GM12878 (cell line): ENCODE results near the gene PPL. TPM values are rescaled to one million over a fixed set of nuclear protein-coding genes. Genes with fewer than 3 reads are reported as not detected.

ENCODE experiments used
- ATAC-seq: fragments of 200-7000 bp; cut with Tn5 transposase; 3 replicates; pipeline ENCODE4 v1.9.1; 2020; ENCODE audit warnings: mild to moderate bottlenecking, moderate library complexity
- BruUV-seq: library from RNA; stranded (reverse); fragments of 400-500 nt; replicated peaks from 2 replicates; lab custom pipeline; 2021; lab: Mats Ljungman, UMichigan
- CTCF ChIA-PET: fragments of 300-600 bp; sonication (Branson Sonifier 250); formaldehyde crosslinking; extraction: SDS; loops from one replicate; lab custom pipeline; 2021; ENCODE audit warnings: inconsistent platforms; lab: Yijun Ruan, JAX
- POLR2A ChIA-PET: fragments of 350-600 bp; formaldehyde crosslinking; extraction: SDS; loops from one replicate; lab custom pipeline; 2021; ENCODE audit warnings: inconsistent platforms; lab: Charles Lee
- RAD21 ChIA-PET: fragments of 300-600 bp; sonication (Branson Sonifier 250); formaldehyde crosslinking; loops from one replicate; lab custom pipeline; 2023; ENCODE audit warnings: antibody characterized with exemption; ENCODE audit not compliant: unreplicated experiment; lab: Charles Lee
- SMC1A ChIA-PET: fragments of 300-600 bp; sonication (Branson Sonifier 250); formaldehyde crosslinking; loops from one replicate; lab custom pipeline; 2023; ENCODE audit not compliant: unreplicated experiment, uncharacterized antibody; lab: Charles Lee
- DNase-seq: peaks from one replicate; pipeline ENCODE4 v3.0.0-alpha.2; 2011; ENCODE audit warnings: low read depth, low spot score
- FAIRE-seq: peaks from 3 replicates; lab custom pipeline; 2011; peaks lifted over from hg19 to GRCh38; lab: Jason Lieb, UNC
- H2AFZ ChIP-seq: 2 replicates; pipeline ENCODE4 v1.6.0; 2011; ENCODE audit warnings: low read depth, low read length, control low read depth; ENCODE audit not compliant: control insufficient read depth
- H3K27ac ChIP-seq: 2 replicates; pipeline ENCODE4 v1.5.1; 2011; ENCODE audit warnings: control low read depth; ENCODE audit not compliant: control insufficient read depth, insufficient read depth
- H3K27me3 ChIP-seq, 2 experiments: replicated peaks in 1 of 2; 2 replicates each; pipeline versions ENCODE4 v1.6.0 to v1.6.1; 2011; ENCODE audit warnings: low read length in 1 of 2; ENCODE audit not compliant: control insufficient read depth in 2 of 2, insufficient read depth in 2 of 2
- H3K36me3 ChIP-seq, 2 experiments: 2 replicates each; pipeline ENCODE4 v1.5.1; 2011; ENCODE audit warnings: low read length in 1 of 2; ENCODE audit not compliant: control insufficient read depth in 2 of 2, insufficient read depth in 2 of 2
- H3K4me1 ChIP-seq: 2 replicates; pipeline ENCODE4 v1.6.1; 2011; ENCODE audit warnings: mild to moderate bottlenecking, low read length, moderate library complexity, mixed read lengths; ENCODE audit not compliant: control insufficient read depth, insufficient read depth
- H3K4me2 ChIP-seq: 2 replicates; pipeline ENCODE4 v1.6.0; 2011; ENCODE audit warnings: control low read depth; ENCODE audit not compliant: control insufficient read depth, insufficient read depth
- H3K4me3 ChIP-seq: fragments of 200-600 bp; sonication (generic); 2 replicates; pipeline ENCODE4 v1.5.1; 2016
- H3K79me2 ChIP-seq: 2 replicates; pipeline ENCODE4 v1.6.0; 2011; ENCODE audit warnings: low read length; ENCODE audit not compliant: control insufficient read depth, insufficient read depth
- H3K9ac ChIP-seq: 2 replicates; pipeline ENCODE4 v1.8.0; 2011; ENCODE audit warnings: low read length, control low read depth, mixed read lengths; ENCODE audit not compliant: control insufficient read depth, insufficient read depth
- H3K9me3 ChIP-seq: replicated peaks from 3 replicates; pipeline ENCODE4 v1.5.1; 2011; ENCODE audit warnings: mild to moderate bottlenecking, low read length; ENCODE audit not compliant: control insufficient read depth, insufficient read depth
- H4K20me1 ChIP-seq: 2 replicates; pipeline ENCODE4 v1.6.0; 2011; ENCODE audit not compliant: control insufficient read depth, insufficient read depth
- ATF7 ChIP-seq: fragments of 450-650 bp; IDR thresholded peaks from 2 replicates; pipeline ENCODE4 v1.6.1; 2016; ENCODE audit warnings: low read depth, mild to moderate bottlenecking
- BRCA1 ChIP-seq: IDR thresholded peaks from 2 replicates; pipeline ENCODE4 v1.6.1; 2011; ENCODE audit warnings: low read depth, low read length, improper control_type of control experiment
- KDM1A ChIP-seq: fragments of 200-600 bp; sonication (generic); IDR thresholded peaks from 2 replicates; pipeline ENCODE4 v1.6.1; 2016; ENCODE audit warnings: borderline replicate concordance
- SIN3A ChIP-seq: IDR thresholded peaks from 2 replicates; pipeline ENCODE4 v1.6.1; 2012; ENCODE audit warnings: low read depth, low read length, improper control_type of control experiment
- SREBF1 ChIP-seq: IDR thresholded peaks from 2 replicates; pipeline ENCODE4 v1.6.1; 2012; ENCODE audit warnings: mild to moderate bottlenecking, low read length
- TAF1 ChIP-seq: IDR thresholded peaks from 2 replicates; pipeline ENCODE4 v1.6.1; 2011; ENCODE audit warnings: mild to moderate bottlenecking, low read depth, low read length, borderline replicate concordance
- TCF3 ChIP-seq: IDR thresholded peaks from 2 replicates; pipeline ENCODE4 v1.6.1; 2012; ENCODE audit warnings: low read depth, mild to moderate bottlenecking, low read length, borderline replicate concordance; ENCODE audit not compliant: insufficient read depth
- WGBS: methylation state at CpG from one replicate; pipeline ENCODE4 v1.1.6; 2016; ENCODE audit warnings: low lambda C conversion rate; ENCODE audit not compliant: insufficient replicate concordance, insufficient coverage; ENCODE audit errors: missing lambda C conversion rate; 5-methylcytosine and 5-hydroxymethylcytosine counted together
- in situ Hi-C: fragments of 300-500 bp; cut with MboI; formaldehyde crosslinking; loops from 9 replicates; pipeline ENCODE4 v1.14.3; 2018; ENCODE audit warnings: mixed read lengths
- intact Hi-C: fragments of 100-400 bp; cut with micrococcal nuclease; formaldehyde crosslinking; loops from one replicate; pipeline ENCODE4 v1.14.2; 2022; ENCODE audit not compliant: unreplicated experiment
- polyA plus RNA-seq, 11 experiments: library from polyadenylated mRNA; depleted of rRNA in 4 of 11; unstranded in 6 of 11; stranded (reverse) in 5 of 11; fragments of >200 nt; fragmentation: Nextera tagmentation in 4 of 11; fragmentation: Illumina TruSeq in 1 of 11; extraction: Ambion mirVana in 4 of 11; extraction: Trizol in 1 of 11; gene quantifications; 1 replicate in 1 of 11; 2 replicates in 10 of 11; pipeline versions ENCODE4 v1.2.1 to v1.2.3, GENCODE V29; 2011 to 2016; ENCODE audit warnings: inconsistent platforms in 2 of 11, missing spikeins in 2 of 11, low read depth in 1 of 11
- total RNA-seq, 4 experiments: library from RNA; depleted of rRNA in 3 of 4; stranded (reverse); fragments of >200 nt in 3 of 4; fragmentation: Illumina TruSeq in 1 of 4; extraction: Trizol in 1 of 4; gene quantifications; 2 replicates each; pipeline versions ENCODE4 v1.2.1 to v1.2.3, GENCODE V29; 2013 to 2021
- TF ChIP-seq, protein P1 (sequence below): fragments of 450-650 bp; IDR thresholded peaks from 2 replicates; pipeline ENCODE4 v1.6.1; 2017; ENCODE audit warnings: mild to moderate bottlenecking, moderate library complexity
- TF ChIP-seq, protein P2 (sequence below): IDR thresholded peaks from 2 replicates; pipeline ENCODE4 v1.6.1; 2011; ENCODE audit warnings: borderline replicate concordance, low read depth, mild to moderate bottlenecking, moderate library complexity, mixed read lengths, low read length; ENCODE audit not compliant: insufficient read depth; ENCODE audit errors: extremely low read length
- TF ChIP-seq, protein P3 (sequence below): IDR thresholded peaks from 2 replicates; pipeline ENCODE4 v1.6.1; 2012; ENCODE audit warnings: low read depth, low read length, improper control_type of control experiment
- TF ChIP-seq, protein P4 (sequence below): fragments of 450-650 bp; IDR thresholded peaks from 2 replicates; pipeline ENCODE4 v1.6.1; 2014; ENCODE audit warnings: mild to moderate bottlenecking
- TF ChIP-seq, protein P5 (sequence below): fragments of 450-650 bp; IDR thresholded peaks from 2 replicates; pipeline ENCODE4 v1.6.1; 2017; ENCODE audit warnings: low read depth, mild to moderate bottlenecking, moderate library complexity
- TF ChIP-seq, protein P6 (sequence below): IDR thresholded peaks from 2 replicates; pipeline ENCODE4 v1.6.1; 2011; ENCODE audit warnings: borderline replicate concordance, low read depth, mild to moderate bottlenecking, moderate library complexity, low read length; ENCODE audit not compliant: insufficient read depth, poor library complexity, severe bottlenecking

Gene PPL
- total and polyA plus RNA-seq, 10 of the 15 experiments (the other 5 are each of a cell fraction or from before 2014, with no cell fraction given) = 0.03 to 0.47 (median 0.05) TPM; not detected in 2

DNA sequence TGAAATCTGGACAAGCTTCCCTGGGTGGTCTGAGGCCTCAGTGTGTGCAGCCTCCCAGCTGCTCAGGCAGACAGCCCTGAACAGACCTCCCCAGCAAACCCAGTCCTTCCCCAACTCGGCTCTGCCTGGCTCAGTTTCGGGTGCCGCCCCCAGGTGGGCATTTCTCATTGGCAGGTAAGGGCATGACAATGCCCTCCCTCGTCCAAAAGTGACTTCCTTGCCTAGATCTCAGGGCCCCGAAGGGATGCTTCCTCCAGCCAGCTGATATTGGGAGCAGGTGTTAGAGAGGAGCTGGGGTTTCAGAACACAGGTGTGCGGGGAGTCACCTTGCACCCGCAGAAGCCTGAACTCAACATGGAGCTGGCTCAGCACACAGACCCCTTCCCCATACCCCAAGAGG is 3.8 kb upstream of the PPL start (continued):
- TF ChIP-seq, protein P1, sequence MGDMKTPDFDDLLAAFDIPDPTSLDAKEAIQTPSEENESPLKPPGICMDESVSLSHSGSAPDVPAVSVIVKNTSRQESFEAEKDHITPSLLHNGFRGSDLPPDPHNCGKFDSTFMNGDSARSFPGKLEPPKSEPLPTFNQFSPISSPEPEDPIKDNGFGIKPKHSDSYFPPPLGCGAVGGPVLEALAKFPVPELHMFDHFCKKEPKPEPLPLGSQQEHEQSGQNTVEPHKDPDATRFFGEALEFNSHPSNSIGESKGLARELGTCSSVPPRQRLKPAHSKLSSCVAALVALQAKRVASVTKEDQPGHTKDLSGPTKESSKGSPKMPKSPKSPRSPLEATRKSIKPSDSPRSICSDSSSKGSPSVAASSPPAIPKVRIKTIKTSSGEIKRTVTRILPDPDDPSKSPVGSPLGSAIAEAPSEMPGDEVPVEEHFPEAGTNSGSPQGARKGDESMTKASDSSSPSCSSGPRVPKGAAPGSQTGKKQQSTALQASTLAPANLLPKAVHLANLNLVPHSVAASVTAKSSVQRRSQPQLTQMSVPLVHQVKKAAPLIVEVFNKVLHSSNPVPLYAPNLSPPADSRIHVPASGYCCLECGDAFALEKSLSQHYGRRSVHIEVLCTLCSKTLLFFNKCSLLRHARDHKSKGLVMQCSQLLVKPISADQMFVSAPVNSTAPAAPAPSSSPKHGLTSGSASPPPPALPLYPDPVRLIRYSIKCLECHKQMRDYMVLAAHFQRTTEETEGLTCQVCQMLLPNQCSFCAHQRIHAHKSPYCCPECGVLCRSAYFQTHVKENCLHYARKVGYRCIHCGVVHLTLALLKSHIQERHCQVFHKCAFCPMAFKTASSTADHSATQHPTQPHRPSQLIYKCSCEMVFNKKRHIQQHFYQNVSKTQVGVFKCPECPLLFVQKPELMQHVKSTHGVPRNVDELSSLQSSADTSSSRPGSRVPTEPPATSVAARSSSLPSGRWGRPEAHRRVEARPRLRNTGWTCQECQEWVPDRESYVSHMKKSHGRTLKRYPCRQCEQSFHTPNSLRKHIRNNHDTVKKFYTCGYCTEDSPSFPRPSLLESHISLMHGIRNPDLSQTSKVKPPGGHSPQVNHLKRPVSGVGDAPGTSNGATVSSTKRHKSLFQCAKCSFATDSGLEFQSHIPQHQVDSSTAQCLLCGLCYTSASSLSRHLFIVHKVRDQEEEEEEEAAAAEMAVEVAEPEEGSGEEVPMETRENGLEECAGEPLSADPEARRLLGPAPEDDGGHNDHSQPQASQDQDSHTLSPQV = no peak
- TF ChIP-seq, protein P2, sequence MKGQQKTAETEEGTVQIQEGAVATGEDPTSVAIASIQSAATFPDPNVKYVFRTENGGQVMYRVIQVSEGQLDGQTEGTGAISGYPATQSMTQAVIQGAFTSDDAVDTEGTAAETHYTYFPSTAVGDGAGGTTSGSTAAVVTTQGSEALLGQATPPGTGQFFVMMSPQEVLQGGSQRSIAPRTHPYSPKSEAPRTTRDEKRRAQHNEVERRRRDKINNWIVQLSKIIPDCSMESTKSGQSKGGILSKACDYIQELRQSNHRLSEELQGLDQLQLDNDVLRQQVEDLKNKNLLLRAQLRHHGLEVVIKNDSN = no peak
- TF ChIP-seq, protein P3, sequence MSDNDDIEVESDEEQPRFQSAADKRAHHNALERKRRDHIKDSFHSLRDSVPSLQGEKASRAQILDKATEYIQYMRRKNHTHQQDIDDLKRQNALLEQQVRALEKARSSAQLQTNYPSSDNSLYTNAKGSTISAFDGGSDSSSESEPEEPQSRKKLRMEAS = no peak
- no peak for TF ChIP-seq TCF3
- no peak for TF ChIP-seq SREBF1
- TF ChIP-seq BRCA1 = no peak

DNA sequence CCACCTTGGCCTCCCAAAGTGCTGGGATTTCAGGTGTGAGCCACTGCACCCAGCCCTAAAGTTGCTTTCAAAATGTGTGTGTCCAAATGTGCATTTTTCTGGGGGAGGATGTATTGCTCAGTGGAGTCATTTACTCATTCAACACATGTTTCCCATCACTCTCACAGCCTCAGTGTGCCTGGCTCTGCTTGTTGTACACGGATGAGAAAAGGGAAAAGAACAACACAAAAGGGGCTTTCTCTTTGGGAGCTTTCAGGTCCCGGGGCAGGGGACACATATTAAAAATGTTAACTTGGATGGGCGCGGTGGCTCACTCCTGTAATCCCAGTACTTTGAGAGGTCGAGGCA is 1.7 kb upstream of the PPL start:
- ATAC-seq (no peak), DNase-seq (no peak), FAIRE-seq (no peak)
- H3K9me3 ChIP-seq = no peaks in the 10 kb centered on the region
- RAD21 ChIA-PET = no interaction called here
- in situ Hi-C loops (no loop called here), intact Hi-C loops (no loop called here)
- 73% methylated on average over 5 of the region's 5 CpGs for WGBS
- CTCF ChIA-PET = no interaction called here
- SMC1A ChIA-PET = no interaction called here
- no peak overlapping the region for H3K27ac ChIP-seq
- H3K4me3 ChIP-seq = no peak overlapping the region
- no peaks in the 10 kb centered on the region; the same call in 1 of the 2 replicates for H4K20me1 ChIP-seq
- no peak overlapping the region for H3K9ac ChIP-seq
- H3K36me3 ChIP-seq = no peaks in the 10 kb centered on the region
- no peak overlapping the region for H3K4me2 ChIP-seq
- H2AFZ ChIP-seq = no peak overlapping the region
- no peaks in the 10 kb centered on the region for H3K79me2 ChIP-seq
- H3K4me1 ChIP-seq = no peaks in the 10 kb centered on the region
- H3K27me3 ChIP-seq = peaks cover 2 to 12% of the 10 kb centered on the region in 2 experiments; a peak in 3 of 4 replicates
- no TSS peak for BruUV-seq
- POLR2A ChIA-PET = no interaction called here
- TF ChIP-seq, protein P4, sequence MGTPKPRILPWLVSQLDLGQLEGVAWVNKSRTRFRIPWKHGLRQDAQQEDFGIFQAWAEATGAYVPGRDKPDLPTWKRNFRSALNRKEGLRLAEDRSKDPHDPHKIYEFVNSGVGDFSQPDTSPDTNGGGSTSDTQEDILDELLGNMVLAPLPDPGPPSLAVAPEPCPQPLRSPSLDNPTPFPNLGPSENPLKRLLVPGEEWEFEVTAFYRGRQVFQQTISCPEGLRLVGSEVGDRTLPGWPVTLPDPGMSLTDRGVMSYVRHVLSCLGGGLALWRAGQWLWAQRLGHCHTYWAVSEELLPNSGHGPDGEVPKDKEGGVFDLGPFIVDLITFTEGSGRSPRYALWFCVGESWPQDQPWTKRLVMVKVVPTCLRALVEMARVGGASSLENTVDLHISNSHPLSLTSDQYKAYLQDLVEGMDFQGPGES = no peak
- no peak for TF ChIP-seq KDM1A
- TF ChIP-seq, protein P5, sequence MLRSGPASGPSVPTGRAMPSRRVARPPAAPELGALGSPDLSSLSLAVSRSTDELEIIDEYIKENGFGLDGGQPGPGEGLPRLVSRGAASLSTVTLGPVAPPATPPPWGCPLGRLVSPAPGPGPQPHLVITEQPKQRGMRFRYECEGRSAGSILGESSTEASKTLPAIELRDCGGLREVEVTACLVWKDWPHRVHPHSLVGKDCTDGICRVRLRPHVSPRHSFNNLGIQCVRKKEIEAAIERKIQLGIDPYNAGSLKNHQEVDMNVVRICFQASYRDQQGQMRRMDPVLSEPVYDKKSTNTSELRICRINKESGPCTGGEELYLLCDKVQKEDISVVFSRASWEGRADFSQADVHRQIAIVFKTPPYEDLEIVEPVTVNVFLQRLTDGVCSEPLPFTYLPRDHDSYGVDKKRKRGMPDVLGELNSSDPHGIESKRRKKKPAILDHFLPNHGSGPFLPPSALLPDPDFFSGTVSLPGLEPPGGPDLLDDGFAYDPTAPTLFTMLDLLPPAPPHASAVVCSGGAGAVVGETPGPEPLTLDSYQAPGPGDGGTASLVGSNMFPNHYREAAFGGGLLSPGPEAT = no peak
- TF ChIP-seq TAF1 = no peak
- TF ChIP-seq ATF7 = no peak
- TF ChIP-seq, protein P6, sequence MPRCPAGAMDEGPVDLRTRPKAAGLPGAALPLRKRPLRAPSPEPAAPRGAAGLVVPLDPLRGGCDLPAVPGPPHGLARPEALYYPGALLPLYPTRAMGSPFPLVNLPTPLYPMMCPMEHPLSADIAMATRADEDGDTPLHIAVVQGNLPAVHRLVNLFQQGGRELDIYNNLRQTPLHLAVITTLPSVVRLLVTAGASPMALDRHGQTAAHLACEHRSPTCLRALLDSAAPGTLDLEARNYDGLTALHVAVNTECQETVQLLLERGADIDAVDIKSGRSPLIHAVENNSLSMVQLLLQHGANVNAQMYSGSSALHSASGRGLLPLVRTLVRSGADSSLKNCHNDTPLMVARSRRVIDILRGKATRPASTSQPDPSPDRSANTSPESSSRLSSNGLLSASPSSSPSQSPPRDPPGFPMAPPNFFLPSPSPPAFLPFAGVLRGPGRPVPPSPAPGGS = no peak
- TF ChIP-seq SIN3A = no peak
